Measurements from ENCODE around the gene C10orf71. TPM values are rescaled to one million over a fixed set of nuclear protein-coding genes. Genes with fewer than 3 reads are reported as not detected.

The C10orf71 gene
- polyA plus RNA-seq, 2 of the 4 experiments (the other 2 are of a cell fraction): not detected

GRCh38 chr10:49325916-49326783 is 27.2 kb downstream of the C10orf71 start:
- Histone ChIP-seq H3K4me1 (no peaks in the 10 kb centered on the region), H3K4me3 (no peak overlapping the region), H3K9me3 (no peaks in the 10 kb centered on the region), H3K27ac (no peak overlapping the region), H3K4me2 (no peak overlapping the region)
- DNase-seq (ENCODE audit: low read depth in 1 of 2, low spot score in 1 of 2) (no peak), FAIRE-seq (no peak), ATAC-seq (no peak)
- 52% methylated on average over 30 of the region's 48 CpGs for WGBS (ENCODE audit: missing lambda C conversion rate)
- CTCF ChIA-PET: interaction anchor here (1.0 kb wide), 1 partner anchor 69 kb away, joined by 3 read pairs; no protein-coding TSS in a partner anchor
- POLR2A ChIA-PET: no interaction called here
- TF ChIP-seq KDM1A (IDR thresholded peaks at IDR 0.05; ENCODE audit: low read depth): no peak

GRCh38 chr10:49327036-49327813 is 28.3 kb downstream of the C10orf71 start:
- no peak for DNase-seq (ENCODE audit: low read depth in 1 of 2, low spot score in 1 of 2)
- 25% methylated on average over 8 of the region's 8 CpGs for WGBS (ENCODE audit: missing lambda C conversion rate)
- no peak for ATAC-seq
- ChIA-PET POLR2A (no interaction called here), CTCF (interaction anchor here (1.0 kb wide), 1 partner anchor 68 kb away, joined by 3 read pairs; no protein-coding TSS in a partner anchor)
- TF ChIP-seq, protein P1, sequence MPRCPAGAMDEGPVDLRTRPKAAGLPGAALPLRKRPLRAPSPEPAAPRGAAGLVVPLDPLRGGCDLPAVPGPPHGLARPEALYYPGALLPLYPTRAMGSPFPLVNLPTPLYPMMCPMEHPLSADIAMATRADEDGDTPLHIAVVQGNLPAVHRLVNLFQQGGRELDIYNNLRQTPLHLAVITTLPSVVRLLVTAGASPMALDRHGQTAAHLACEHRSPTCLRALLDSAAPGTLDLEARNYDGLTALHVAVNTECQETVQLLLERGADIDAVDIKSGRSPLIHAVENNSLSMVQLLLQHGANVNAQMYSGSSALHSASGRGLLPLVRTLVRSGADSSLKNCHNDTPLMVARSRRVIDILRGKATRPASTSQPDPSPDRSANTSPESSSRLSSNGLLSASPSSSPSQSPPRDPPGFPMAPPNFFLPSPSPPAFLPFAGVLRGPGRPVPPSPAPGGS (IDR thresholded peaks at IDR 0.05): no peak
- TF ChIP-seq ZNF302 (CRISPR knock-in tag; IDR thresholded peaks at IDR 0.05) (no peak), EP300 (IDR thresholded peaks at IDR 0.05) (no peak), SREBF2 (IDR thresholded peaks at IDR 0.05) (no peak), FOXS1 (CRISPR knock-in tag; IDR thresholded peaks at IDR 0.05) (no peak), BHLHE40 (IDR thresholded peaks at IDR 0.05; ENCODE audit: low read depth, low read length) (no peak), KDM1A (IDR thresholded peaks at IDR 0.05; ENCODE audit: low read depth) (no peak), PHF8 (IDR thresholded peaks at IDR 0.05; ENCODE audit: borderline replicate concordance, low read depth) (no peak), RNF2 (IDR thresholded peaks at IDR 0.05; ENCODE audit: borderline replicate concordance, low read depth) (no peak), HOXB5 (CRISPR knock-in tag; IDR thresholded peaks at IDR 0.05) (no peak), NR3C1 (IDR thresholded peaks at IDR 0.05) (no peak), MAZ (IDR thresholded peaks at IDR 0.05; ENCODE audit: borderline replicate concordance, low read depth, low read length) (no peak), GATA3 (IDR thresholded peaks at IDR 0.05; ENCODE audit: borderline replicate concordance) (no peak), RFX5 (IDR thresholded peaks at IDR 0.05) (no peak), RARB (CRISPR knock-in tag; IDR thresholded peaks at IDR 0.05) (no peak), EHF (CRISPR knock-in tag; IDR thresholded peaks at IDR 0.05) (no peak), FOSL2 (IDR thresholded peaks at IDR 0.05) (no peak), FOSL2 (CRISPR knock-in tag; IDR thresholded peaks at IDR 0.05) (no peak), POLR2A (IDR thresholded peaks at IDR 0.05; ENCODE audit: low read length) (no peak), CTCF (IDR thresholded peaks at IDR 0.05) (no peak), KDM5A (IDR thresholded peaks at IDR 0.05) (no peak)
- Histone ChIP-seq H3K9me3 (no peaks in the 10 kb centered on the region), H3K4me3 (no peak overlapping the region), H3K4me1 (no peaks in the 10 kb centered on the region), H3K4me2 (no peak overlapping the region), H3K27ac (no peak overlapping the region)
- FAIRE-seq: no peak

Data from A549 (cell line).